Ecto neural progenitor cell (in vitro differentiated cells): ENCODE data around the gene CHST13.
"Not testable (repeated sequence)": the region's sequence is repeated elsewhere in the genome, so short reads cannot be mapped to it uniquely, and the experiment has no call there.

Experiments
- DNase-seq: peaks from one replicate; pipeline ENCODE4 v3.0.0-alpha.2; 2018; ENCODE audit warnings: low spot score

Gene CHST13

DNA sequence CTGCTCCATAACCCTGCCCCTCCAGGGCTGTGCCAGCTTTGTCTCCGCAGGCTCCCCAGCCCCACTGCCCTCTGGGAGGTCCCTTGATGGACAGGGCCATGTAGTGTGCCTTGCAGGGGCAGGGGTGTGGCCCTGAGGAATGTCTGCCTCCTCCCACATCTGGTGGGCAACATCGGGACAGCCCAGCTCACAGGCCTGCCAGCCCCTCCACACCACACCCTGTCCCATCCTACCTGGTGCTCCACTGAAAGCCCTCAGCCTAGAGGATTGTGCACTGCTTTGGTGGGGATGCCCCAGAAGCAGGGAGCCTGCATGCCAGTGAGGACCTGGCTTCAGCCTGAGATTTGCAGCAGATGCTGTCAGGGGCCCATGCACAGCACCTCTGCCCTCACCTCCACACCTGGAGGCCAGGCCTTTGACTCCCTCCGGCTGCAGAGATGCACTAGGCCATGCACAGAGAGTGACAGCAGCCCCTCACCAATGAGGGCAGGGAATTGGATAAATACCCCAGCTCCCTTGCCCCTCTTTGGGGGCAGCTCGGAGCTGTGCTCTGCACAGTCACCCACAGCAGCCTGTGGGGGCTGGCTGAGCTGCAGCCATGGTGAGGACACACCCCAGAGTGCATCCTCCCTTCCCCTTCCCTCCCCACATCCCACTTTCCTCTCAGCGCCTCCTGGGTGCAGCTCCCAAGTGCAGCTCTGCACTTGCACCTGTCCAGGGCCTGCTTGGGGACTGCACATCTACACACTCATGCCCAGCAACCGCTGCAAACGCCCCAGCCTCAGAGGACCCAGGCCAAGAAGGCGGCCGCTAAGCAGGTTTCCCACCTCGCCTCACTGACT is 32.1 kb downstream of the CHST13 start:
- peak; percentile 40 for DNase-seq

DNA sequence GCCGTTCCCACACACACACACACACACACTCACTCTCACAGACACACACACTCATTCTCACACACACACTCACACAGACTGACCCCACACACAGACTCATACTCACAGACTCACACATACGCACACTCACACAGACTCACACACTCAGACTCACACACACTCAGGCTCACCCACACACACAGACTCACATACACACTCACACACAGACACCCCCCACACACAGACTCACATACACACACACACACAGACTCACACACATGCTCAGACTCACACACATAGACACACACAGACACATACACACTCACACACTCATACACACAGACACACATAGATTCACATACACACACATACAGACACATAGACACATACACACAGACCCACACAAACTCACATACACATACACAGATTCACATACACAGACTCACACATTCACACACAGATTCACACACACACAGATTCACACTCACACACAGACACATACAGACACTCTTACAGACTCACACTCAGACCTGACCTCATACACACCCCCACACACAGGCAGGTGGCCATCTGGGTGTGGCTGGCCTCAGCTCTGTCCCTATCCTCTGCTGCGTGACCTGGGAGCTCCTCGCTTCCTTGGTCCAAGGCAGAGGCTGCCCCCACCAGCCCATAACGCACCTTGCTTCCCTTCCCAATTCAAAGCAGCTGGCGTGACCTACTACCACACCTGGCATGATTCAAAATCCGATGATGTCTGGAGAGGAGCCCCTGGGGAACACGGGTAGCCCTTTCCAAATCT is 32.9 kb downstream of the CHST13 start:
- no peak for DNase-seq

DNA sequence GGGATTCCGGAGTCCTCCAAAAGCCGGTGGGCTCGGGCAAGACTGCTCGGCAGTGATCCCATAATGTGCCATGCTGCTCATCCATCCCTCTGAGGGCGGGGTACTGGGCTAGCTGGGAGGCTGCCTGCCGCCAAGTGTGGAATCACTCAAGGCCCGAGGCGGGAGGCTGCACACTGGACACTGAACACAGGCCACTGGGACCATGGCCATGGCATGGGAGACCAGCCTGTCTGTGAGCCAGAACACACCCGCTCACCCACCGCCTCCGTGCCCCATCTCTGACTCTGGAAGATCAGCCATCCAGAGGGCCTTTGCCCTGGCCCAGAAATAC is 33.4 kb downstream of the CHST13 start:
- no peak for DNase-seq

DNA sequence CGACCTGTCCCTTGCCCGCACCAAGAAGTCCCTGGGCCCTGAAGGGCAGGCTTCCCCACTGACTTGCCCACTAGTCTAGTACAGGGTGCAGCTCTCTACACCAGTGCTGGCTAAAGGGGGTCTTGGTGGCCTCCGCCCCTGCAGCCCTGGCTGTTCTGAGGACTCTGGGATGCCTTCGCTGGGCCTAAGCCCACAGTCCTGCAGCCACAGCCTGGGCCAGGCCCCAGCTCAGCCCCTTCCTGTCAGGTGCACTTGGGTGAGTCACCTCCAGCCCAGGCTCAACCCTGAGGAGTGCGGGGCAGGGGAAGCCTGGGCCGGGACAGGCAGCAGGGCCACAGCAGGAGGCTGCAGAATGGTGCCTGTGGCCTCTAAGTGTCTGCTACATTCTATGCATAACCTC is 33.8 kb downstream of the CHST13 start:
- DNase-seq = peak; percentile 40

DNA sequence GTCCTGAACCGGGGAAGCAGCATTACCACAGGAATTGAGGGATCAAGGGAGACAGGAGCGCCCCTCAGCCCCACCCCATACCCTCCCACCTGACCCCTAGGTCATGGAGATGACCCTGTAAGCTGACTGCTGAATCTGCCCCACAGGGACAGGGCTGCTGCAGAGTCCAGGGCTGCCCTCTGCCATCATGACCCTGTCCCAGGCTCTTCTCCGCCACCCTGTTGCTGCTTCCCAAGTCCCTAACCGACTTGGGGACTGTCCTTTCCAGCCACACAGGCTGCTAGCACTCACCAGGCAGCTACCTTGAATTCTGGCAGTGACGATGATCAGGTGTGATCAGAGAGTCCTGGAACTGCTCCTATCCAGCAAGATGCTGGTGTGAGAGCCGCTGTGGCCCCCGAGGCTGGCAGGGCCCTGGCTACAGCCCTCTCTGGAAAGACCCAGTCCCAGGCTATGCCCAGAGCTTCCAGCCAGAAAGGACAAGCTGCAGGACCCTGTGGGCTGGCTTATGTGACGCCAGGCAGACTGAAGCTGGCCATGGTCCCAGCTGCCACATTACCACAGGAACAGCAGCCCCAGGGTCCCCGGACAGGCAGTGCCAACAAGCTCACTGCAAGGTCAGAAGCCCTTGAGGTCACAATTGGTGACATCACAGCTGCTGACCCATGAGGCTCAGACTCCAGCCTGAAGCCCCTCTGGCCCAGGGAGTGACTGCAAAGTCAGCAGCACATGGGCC is 34.5 kb downstream of the CHST13 start, which contains the start of gene C3orf22:
C3orf22 (minus strand) TSS at position 597 of the 736 bp plus-strand sequence. CDS start 5,542 bp downstream, outside the sequence.
- DNase-seq = peak; percentile 46

DNA sequence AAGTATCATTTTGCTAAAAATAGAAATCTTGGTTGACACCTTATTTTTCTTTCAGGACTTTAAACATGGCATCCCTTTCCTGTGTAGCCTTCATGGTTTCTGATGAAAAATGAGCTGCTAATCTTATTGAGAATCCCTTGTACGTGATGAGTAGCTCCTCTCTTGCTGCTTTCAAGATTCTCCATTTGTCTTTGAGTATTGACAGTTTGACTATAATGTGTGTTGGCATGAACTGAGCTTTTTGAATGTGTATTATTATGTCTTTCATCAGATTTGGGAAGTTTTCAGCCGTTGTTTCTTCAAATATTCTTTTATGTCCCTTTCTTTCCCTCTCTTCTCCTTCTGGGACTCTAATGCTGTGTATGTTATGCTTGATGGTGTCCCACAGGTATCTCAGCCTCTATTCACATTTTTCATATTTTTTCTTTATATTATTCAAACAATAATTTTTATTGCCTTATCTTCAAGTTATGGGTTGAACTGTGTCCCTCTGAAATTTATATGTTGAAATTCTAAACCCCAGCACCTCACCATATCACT is 38.9 kb downstream of the CHST13 start:
- no peak for DNase-seq

DNA sequence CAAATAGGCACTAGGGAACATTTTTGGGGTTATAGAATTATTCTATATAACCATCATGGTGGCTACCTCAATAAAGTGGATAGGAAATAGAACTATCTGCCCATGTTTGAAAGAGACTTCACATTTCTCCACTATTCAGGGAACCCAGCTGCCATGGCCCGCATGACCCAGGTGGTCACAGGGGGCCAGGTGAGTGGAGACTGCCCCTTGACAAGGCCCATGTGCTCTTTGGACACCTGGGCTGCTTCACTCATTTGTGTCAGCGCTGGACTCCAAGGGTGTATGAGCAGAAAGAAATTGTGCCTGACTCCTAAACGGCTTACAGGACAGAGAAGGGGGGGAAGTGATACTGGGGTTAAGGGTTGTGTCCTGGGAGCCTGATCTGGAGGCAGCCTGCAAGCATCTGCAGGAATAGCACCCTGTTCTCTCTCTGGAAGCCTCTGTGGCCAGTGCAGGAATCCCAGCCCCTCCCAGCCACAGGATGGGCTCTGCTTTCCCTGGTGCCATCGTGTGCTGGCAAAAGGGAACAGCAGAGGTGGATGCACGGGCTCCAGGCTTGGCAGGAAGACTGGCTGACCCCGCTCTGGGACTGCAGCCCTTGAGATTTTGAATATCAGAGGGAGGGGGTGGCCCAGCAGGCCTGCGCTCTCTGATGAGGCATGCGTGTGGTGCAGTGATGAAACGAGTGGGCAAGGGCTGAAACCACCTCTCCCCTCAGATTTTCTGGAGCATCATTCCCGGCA is 43.9 kb downstream of the CHST13 start:
- DNase-seq = peak; percentile 49

DNA sequence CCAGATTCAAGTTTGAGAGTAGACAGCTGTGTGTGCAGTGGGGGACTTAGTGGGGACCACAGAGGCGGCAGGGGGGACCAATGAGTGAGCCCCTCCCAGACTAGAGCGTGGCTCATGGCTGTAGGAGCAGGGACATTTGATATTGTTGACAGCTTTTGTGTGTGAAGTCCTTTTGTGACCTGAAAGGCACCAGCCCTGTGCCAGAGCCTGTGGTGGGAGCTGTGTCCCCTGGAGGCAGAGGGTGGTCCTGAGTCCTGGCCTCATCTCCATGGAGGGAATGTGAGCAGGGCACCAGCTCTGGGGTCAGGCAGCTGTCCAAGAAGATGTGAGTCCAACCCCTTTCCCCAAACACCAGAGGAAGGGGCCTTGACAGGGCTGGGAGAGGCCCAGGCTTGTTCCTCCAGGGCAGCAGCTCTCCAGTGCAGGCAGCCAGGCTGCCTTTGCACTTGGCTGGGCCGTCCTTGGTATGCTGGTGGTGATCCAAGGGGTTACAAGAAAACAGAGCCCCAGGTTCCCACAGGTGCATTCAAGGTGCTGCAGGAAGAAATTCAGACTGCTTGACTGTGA is 44.9 kb downstream of the CHST13 start:
- DNase-seq = peak; percentile 41

DNA sequence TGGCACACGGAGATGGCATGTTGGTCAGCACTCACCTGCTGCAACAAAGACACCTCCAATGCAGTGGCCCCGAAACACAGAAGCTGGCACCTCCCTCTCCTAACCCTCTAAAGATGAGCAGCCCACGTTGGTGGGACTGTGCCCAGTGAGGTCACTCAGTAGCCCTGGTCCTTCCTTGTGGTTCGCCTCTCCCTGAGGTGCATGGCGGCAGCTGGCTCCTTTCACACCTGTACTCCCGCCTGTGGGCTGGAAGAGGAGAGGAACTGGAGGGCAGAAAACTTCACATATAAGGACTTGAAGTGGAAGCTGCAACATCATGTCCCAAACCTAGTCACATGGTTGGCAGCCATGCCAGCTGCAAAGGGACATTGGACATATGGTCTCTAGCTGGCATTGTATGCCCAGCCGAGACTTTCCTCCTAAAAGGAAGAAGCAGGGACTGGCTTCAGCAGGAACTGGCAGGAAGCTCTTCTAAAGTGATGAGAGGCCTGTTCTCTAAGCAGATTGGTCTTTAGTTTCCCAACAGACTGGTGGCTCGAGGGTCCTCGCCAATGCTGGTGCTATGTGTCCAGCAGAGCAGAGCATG is 45.5 kb downstream of the CHST13 start:
- no peak for DNase-seq

DNA sequence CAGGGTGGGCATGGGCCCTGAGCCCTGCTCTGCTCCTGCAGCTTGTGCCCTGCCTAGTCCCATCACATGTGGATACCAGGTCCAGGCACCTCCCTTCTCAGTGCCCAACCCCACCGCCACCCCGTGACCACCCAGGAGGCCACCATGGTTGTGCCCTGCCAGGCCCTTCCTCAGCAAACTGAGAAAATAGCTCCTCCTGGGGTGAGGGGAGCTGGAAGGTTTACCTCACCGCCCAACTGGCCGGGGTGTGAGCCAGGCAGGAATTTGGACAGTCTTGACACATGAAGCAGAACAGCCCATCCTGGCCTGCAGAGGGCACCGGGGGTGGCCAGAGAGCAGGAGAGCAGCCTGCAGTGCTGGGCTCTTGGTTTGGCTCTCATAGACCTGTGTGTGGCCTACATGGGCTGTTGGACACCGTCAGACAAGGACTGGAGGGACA is 46.2 kb downstream of the CHST13 start:
- DNase-seq = peak; percentile 49

DNA sequence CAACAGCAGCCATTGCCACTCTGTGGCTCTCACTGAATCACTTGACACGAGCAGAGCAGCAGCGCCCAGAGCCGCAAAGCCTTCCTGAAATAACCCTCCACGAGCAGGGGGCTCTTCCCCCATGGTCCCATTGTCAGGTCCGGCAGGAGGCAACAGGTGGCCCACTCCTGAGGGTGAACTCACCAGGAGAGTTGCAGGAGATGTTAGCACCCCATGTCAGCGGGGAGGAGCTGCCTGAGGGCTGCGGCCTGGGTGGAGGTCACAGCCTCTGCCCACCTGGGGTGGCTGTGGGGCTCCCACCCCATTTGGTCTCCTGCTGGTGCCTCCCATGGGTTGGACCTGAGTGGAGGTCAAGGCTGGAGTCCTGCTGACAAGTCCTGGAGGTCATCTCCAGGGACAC is 47.1 kb downstream of the CHST13 start:
- no peak for DNase-seq

DNA sequence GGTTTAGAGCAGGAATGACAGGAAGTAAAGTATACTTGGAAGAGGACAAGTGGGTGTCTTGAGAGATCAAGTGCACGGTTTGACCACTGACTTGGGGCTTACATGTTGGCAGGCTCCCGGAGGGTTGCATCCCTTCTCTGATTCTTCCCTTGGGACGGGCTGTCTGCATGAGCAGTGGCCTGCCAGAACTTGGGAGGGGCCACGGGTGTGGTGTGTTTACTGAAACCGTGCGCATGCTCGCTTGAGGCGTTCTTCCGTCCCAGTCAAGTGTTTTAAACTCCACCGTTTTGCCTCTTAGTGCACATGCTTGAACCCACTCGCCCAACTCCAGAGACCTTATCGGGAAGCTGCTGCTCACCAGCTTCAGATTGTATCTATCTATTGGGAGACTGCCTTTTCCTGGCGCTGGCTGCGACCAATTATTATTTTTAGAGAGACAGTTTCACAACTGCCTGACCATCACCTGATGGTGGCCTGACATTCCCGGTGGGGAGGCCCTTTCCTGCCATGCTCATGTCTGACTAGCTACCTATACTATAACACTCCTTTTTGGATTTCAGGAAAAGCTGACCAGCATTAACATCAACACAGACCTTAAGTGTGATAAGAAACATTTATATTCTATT is 49.6 kb downstream of the CHST13 start:
- no peak for DNase-seq

DNA sequence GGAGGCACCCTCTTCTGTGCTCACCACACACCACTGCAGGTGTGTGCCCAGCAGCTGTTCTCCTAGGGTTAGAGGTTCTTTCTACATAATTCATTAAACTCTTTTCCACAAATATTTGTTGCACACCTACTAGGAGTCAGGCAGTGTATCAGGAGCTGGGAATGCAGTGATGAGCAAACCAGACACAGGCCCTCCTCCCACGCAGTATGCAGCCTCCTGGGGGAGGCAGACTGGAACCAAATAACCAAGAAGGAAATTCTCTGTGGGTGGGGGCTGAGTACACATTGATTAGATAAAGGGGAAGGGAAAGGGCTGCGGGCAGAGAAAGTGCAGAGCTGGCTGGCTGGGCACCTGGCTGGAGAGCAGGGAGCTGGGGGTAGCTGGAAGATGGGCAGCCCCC is 53.3 kb downstream of the CHST13 start:
- DNase-seq = no peak

DNA sequence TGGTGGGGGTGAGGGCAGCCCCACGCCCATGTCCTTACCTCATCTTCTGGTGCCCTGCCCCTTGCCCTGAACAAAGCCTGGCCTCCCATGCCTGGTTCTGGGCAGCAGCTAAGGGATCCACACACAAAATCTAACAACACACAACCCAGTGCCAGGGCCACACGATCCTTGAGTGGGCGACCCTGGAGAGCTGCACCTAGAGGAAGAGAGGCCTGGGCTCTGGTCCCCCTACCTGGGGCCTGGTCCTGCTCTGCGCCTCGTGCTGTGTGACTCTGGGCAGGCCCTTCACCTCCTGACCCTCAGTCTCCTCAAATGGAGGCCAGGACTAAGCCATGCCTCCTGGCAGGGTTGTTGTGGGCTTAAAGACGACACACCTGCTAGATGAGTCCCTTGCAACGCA is 54.7 kb downstream of the CHST13 start:
- DNase-seq = no peak

DNA sequence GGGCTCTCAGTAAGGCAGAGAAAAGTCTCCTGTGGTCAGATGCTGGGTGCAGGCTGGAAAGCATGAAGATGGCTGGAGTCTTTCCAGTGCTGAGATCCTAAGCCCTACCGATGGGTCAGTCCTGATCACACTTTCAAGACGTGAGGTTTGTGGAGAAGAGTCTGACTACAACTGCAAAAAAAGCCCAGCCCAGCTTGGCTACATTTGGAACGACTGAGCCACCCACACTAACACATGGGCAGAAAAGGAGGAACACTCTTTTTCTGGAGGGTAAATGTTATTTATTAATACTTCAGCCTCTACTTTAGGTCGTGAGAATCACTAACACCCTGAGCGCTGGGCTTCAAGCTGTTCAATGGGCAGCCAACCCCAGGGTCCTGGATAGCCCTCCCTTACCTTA is 56.8 kb downstream of the CHST13 start:
- DNase-seq = no peak

DNA sequence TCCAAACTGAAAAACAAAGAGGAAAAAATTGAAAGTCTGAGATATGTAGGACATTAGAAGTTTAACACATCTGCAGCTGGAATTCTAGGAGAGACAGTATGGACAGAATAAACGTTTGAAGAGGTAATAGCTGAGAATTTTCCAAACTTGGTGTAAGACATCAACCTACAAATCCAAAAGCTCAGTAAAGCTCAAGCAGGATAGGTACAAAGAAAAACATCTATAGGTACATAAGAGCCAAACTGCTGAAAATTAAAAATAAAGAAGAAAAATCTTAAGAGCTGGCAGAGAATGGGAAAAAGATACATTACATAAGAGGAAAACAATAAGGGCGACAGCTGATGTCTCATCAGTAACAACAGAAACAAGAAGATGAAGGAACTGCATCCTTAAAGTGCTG is 57.6 kb downstream of the CHST13 start:
- DNase-seq = no peak

DNA sequence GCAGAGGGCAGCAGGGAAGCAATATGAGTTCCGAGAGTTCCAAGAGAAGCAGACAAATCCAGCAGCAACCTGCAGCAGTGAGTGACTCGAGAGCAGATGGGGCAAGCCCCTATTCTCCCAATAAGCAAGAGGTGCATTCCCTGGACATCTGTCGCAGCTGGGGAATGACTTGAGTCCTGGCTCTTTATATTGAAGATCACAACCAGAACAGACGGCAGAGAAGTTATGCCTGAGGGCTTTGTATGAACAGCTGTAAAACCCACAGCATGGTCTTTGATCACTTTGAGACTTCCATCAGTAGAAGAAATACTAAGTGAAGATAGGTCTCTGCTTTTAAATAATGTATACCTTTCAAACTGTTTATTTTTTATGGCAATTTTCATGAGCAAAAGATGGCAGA is 58.4 kb downstream of the CHST13 start:
- no peak for DNase-seq

DNA sequence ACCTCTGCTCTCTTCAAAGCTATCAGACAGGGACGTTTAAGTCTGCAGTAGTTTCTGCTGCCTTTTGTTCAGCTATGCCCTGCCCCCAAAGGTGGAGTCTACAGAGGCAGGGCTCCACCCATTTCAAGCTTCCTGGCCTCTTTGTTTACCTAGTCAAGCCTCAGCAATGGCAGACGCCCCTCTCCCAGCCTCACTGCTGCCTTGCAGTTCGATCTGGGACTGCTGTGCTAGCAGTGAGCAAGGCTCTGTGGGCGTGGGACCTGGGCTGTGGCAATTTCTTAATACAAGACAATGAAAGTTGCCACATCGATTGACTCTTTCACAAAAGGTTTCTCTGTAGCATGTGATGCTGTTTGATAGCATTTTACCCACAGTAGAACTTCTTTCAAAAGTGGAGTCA is 67.6 kb downstream of the CHST13 start:
- DNase-seq = not testable (repeated sequence)
